ENCODE results near the gene HOXB9. TPM values are rescaled to one million over a fixed set of nuclear protein-coding genes. Genes with fewer than 3 reads are reported as not detected.

The HOXB9 gene
- total and polyA plus RNA-seq, 8 donors = 0.09 to 0.61 (median 0.15) TPM; not detected in 2

GRCh38 chr17:48592577-48592976 lies 33.6 kb downstream of the HOXB9 start:
- intact Hi-C loops (cut with DNase I) = loop anchor here in 1 of 2 donors (5.0 to 10.0 kb wide), 2 partner anchors 100 to 248 kb away; no protein-coding TSS in a partner anchor
- H3K36me3 ChIP-seq = no peaks in the 10 kb centered on the region
- DNase-seq = no peak
- peaks cover 12 to 35% of the 10 kb centered on the region in 2 donors for H3K4me1 ChIP-seq
- H3K27me3 ChIP-seq = peaks cover 64 to 100% of the 10 kb centered on the region in 2 donors
- TF ChIP-seq CTCF (IDR thresholded peaks at IDR 0.05) = no peak
- ATAC-seq = no peak
- peak overlapping the region; percentile 76 to 90 for H3K27ac ChIP-seq
- no peaks in the 10 kb centered on the region for H3K9me3 ChIP-seq
- H3K4me3 ChIP-seq = peak overlapping the region; percentile 25 to 32

- H3K36me3 ChIP-seq = no peaks in the 10 kb centered on the region
- no peak for ATAC-seq
- TF ChIP-seq CTCF (IDR thresholded peaks at IDR 0.05) = no peak
- no peak for DNase-seq
- intact Hi-C loops (cut with DNase I) = loop anchor here in 1 of 2 donors (5.0 to 10.0 kb wide), 2 partner anchors 100 to 247 kb away; no protein-coding TSS in a partner anchor
- H3K9me3 ChIP-seq = no peaks in the 10 kb centered on the region
- H3K27me3 ChIP-seq = peaks cover 59 to 100% of the 10 kb centered on the region in 2 donors
- peak overlapping the region; percentile 25 to 32 for H3K4me3 ChIP-seq
- peak overlapping the region; percentile 76 to 90 for H3K27ac ChIP-seq
- H3K4me1 ChIP-seq = peaks cover 12 to 35% of the 10 kb centered on the region in 2 donors
Measured at GRCh38 chr17:48592057-48592514, 34.1 kb downstream of the HOXB9 start.

GRCh38 chr17:48591255-48592056 lies 34.7 kb downstream of the HOXB9 start:
- peak overlapping the region; percentile 25 to 32 for H3K4me3 ChIP-seq
- no peaks in the 10 kb centered on the region for H3K36me3 ChIP-seq
- peak in 1 of 4 donors; percentile 37 for DNase-seq
- H3K27ac ChIP-seq = peak overlapping the region; percentile 76 to 90
- intact Hi-C loops (cut with DNase I) = loop anchor here in 1 of 2 donors (5.0 to 10.0 kb wide), 2 partner anchors 99 to 247 kb away; no protein-coding TSS in a partner anchor
- H3K9me3 ChIP-seq = no peaks in the 10 kb centered on the region
- no peak for TF ChIP-seq CTCF (IDR thresholded peaks at IDR 0.05)
- H3K27me3 ChIP-seq = peaks cover 59 to 100% of the 10 kb centered on the region in 2 donors
- no peak for ATAC-seq
- peaks cover 11 to 39% of the 10 kb centered on the region in 2 donors for H3K4me1 ChIP-seq

GRCh38 chr17:48590607-48591161 lies 35.5 kb downstream of the HOXB9 start:
- TF ChIP-seq CTCF (IDR thresholded peaks at IDR 0.05) = no peak

More at GRCh38 chr17:48590607-48591161, 35.5 kb downstream of the HOXB9 start:
- peaks cover 4 to 47% of the 10 kb centered on the region in 2 donors for H3K4me1 ChIP-seq
- H3K4me3 ChIP-seq = peak overlapping the region in 1 of 2 donors; percentile 24
- no peak for DNase-seq
- no peaks in the 10 kb centered on the region for H3K36me3 ChIP-seq
- intact Hi-C loops (cut with DNase I) = loop anchor here in 1 of 2 donors (5.0 to 10.0 kb wide), 2 partner anchors 98 to 246 kb away; no protein-coding TSS in a partner anchor
- H3K9me3 ChIP-seq = no peaks in the 10 kb centered on the region
- peaks cover 61 to 100% of the 10 kb centered on the region in 2 donors for H3K27me3 ChIP-seq
- no peak for ATAC-seq
- peak overlapping the region; percentile 76 to 90 for H3K27ac ChIP-seq
